SU-DHL-6 (cell line): ENCODE results near the gene MEF2D.

Source experiments
- H2AFZ ChIP-seq: fragments of 200-600 bp; sonication (generic); 2 replicates; pipeline ENCODE4 v1.6.1; 2014; ENCODE audit warnings: low read depth, mild to moderate bottlenecking, moderate library complexity, mixed read lengths, antibody characterized with exemption, low read length; ENCODE audit not compliant: severe bottlenecking
- H3F3A ChIP-seq: fragments of 200-600 bp; shearing (Covaris generic); 2 replicates; pipeline ENCODE4 v1.6.0; 2016; ENCODE audit warnings: antibody characterized with exemption, mild to moderate bottlenecking; ENCODE audit not compliant: insufficient read depth
- H3K27ac ChIP-seq: fragments of 200-600 bp; sonication (generic); 2 replicates; pipeline ENCODE4 v1.5.1; 2016; ENCODE audit warnings: low read depth, mild to moderate bottlenecking, low read length, moderate library complexity, mixed read lengths
- H3K27me3 ChIP-seq: fragments of 200-600 bp; sonication (generic), shearing (Covaris generic); 2 replicates; pipeline ENCODE4 v1.6.0; 2014; ENCODE audit warnings: mild to moderate bottlenecking, low read length
- H3K36me3 ChIP-seq: fragments of 200-600 bp; sonication (generic); 2 replicates; pipeline ENCODE4 v1.6.1; 2014; ENCODE audit warnings: mild to moderate bottlenecking, low read length, mixed read lengths
- H3K4me2 ChIP-seq: fragments of 300-600, 200-600 bp; shearing (Covaris generic), sonication (generic); 2 replicates; pipeline ENCODE4 v1.6.0; 2014; ENCODE audit warnings: low read length, low read depth, mild to moderate bottlenecking; ENCODE audit not compliant: poor library complexity, severe bottlenecking
- H3K4me3 ChIP-seq: fragments of 200-600 bp; sonication (generic); 2 replicates; pipeline ENCODE4 v1.5.1; 2014; ENCODE audit warnings: antibody characterized with exemption, low read length, mild to moderate bottlenecking, mixed read lengths; ENCODE audit not compliant: insufficient read depth, poor library complexity, severe bottlenecking
- H3K79me2 ChIP-seq: fragments of 200-600 bp; sonication (generic); 2 replicates; pipeline ENCODE4 v1.6.1; 2014; ENCODE audit warnings: mild to moderate bottlenecking, low read length, moderate library complexity; ENCODE audit not compliant: insufficient read depth
- H3K9ac ChIP-seq: fragments of 200-600 bp; sonication (generic); 2 replicates; pipeline ENCODE4 v1.7.0; 2014; ENCODE audit warnings: mild to moderate bottlenecking, low read length
- H3K9me2 ChIP-seq: fragments of 200-600 bp; sonication (generic); replicated peaks from 2 replicates; pipeline ENCODE4 v1.6.1; 2014; ENCODE audit warnings: low read length; ENCODE audit not compliant: insufficient read depth
- H3K9me3 ChIP-seq: fragments of 200-600 bp; sonication (generic); 2 replicates; pipeline ENCODE4 v1.6.1; 2014; ENCODE audit warnings: low read length, mixed read lengths; ENCODE audit not compliant: insufficient read depth
- H4K20me1 ChIP-seq: fragments of 200-600 bp; sonication (generic); 2 replicates; pipeline ENCODE4 v1.6.1; 2014; ENCODE audit warnings: low read depth, mild to moderate bottlenecking, antibody characterized with exemption, low read length, moderate library complexity, mixed read lengths
- CTCF ChIP-seq: fragments of 200-600 bp; sonication (generic); IDR thresholded peaks from one replicate; pipeline ENCODE4 v1.5.1; 2017; ENCODE audit warnings: antibody characterized with exemption, mild to moderate bottlenecking, low read length, moderate library complexity; ENCODE audit not compliant: insufficient read depth, poor library complexity, severe bottlenecking
- EZH2phosphoT487 ChIP-seq: fragments of 200-600 bp; sonication (generic), shearing (Covaris generic); conservative IDR thresholded peaks from 2 replicates; pipeline ENCODE4 v1.6.1; 2018; ENCODE audit warnings: mild to moderate bottlenecking, antibody characterized with exemption, low read length, moderate library complexity, mixed read lengths

Gene MEF2D

GRCh38 chr1:156414461-156415064 lies 86.0 kb downstream of the MEF2D start:
- Histone ChIP-seq H3K27me3 (no peaks in the 10 kb centered on the region), H3K36me3 (no peaks in the 10 kb centered on the region), H3K9me3 (no peaks in the 10 kb centered on the region), H3K9ac (no peak overlapping the region), H3K79me2 (no peaks in the 10 kb centered on the region), H3K4me3 (no peak overlapping the region), H3K4me2 (no peak overlapping the region), H4K20me1 (no peaks in the 10 kb centered on the region), H3K9me2 (no peaks in the 10 kb centered on the region), H3K27ac (no peak overlapping the region), H3F3A (no peaks in the 10 kb centered on the region), H2AFZ (no peak overlapping the region)
- TF ChIP-seq EZH2phosphoT487, result no peak
- TF ChIP-seq CTCF, result no peak
